GM18502 (cell line): ENCODE results near the gene IQGAP2.
"Not testable (repeated sequence)": the region's sequence is repeated elsewhere in the genome, so short reads cannot be mapped to it uniquely, and the experiment has no call there.

Experiments used
- ATAC-seq: cut with Tn5 transposase; IDR thresholded peaks from one replicate; pipeline ENCODE4 v1.9.1; 2021; ENCODE audit warnings: mild to moderate bottlenecking; ENCODE audit not compliant: unreplicated experiment, poor library complexity

The IQGAP2 gene

DNA sequence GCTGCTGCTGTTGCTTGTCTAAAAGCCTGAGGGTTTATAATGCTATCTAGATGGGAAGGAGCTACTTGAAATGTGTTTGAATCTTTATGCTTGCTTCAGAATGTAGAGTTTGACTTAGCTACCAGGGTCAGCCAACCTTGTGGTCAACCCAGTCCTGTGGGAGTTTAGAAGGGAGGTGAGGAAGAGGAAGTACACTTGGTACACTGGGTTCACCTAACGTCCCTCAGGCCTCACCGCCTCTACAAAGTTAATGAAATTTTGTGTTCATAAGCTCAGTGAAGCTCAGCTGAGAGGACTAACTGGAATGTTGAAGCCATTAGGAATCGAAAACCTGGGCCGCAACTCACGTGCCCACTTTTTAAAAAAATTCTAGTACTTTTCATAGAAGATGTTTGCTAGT lies 10.7 kb downstream of the IQGAP2 start:
- ATAC-seq: no peak

GRCh38 chr5:76414788-76415187 lies 11.7 kb downstream of the IQGAP2 start:
- no peak for ATAC-seq

GRCh38 chr5:76415855-76416254 lies 12.8 kb downstream of the IQGAP2 start:
- no peak for ATAC-seq

DNA sequence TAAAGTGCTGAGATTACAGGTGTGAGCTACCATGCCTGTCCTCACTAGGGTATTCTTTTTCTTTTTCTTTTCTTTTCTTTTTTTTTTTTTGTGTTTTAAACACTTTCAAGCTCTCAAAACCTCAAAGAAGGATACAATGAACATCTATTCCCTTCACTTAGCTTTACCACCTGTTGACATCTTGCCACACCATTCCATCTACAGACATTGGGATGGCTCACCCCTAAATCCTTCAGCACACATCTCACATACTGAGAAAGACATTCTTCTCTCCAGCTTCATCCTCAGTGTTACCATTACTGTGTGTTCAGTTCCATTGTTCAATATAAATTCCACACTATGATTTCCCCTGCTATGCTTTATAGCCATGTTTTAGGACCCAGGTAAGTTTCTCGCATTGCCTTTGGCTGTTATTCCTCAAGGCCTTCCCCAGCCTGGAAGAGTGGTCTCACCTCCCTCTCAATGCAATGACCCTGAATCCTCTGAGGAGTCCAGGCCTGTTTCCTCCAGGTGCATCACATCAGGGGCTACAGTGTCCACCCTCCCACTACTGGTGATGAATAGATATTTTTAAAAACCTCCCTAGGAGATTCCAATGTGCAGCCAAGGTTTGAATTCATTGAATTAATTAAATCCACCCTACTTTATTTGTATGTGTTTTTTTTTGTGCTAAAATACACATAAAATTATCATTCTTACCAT lies 16.7 kb downstream of the IQGAP2 start:
- no peak for ATAC-seq

DNA sequence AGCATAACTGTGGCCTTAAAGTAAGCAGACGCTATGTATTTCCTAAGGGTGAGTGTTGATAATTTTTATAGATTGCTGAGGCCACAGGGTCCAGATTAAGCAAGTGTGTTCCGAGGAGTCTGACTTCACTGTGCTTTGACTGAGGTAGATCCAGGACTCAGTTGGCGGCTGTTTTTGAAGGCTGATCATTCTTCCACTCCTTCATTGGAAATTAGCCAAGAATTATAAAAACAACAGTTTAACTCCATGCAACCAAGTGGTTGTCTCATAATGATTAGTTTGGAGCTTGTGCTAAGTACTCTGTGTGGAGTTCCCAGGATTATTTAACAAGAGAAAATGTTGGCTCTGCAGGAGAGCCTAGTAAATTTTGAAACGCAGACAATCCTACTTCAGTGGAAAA lies 19.1 kb downstream of the IQGAP2 start:
- ATAC-seq: no peak

- ATAC-seq: no peak
Observed at GRCh38 chr5:76422742-76423141, 19.7 kb downstream of the IQGAP2 start.

GRCh38 chr5:76425146-76425545 lies 22.1 kb downstream of the IQGAP2 start:
- no peak for ATAC-seq

DNA sequence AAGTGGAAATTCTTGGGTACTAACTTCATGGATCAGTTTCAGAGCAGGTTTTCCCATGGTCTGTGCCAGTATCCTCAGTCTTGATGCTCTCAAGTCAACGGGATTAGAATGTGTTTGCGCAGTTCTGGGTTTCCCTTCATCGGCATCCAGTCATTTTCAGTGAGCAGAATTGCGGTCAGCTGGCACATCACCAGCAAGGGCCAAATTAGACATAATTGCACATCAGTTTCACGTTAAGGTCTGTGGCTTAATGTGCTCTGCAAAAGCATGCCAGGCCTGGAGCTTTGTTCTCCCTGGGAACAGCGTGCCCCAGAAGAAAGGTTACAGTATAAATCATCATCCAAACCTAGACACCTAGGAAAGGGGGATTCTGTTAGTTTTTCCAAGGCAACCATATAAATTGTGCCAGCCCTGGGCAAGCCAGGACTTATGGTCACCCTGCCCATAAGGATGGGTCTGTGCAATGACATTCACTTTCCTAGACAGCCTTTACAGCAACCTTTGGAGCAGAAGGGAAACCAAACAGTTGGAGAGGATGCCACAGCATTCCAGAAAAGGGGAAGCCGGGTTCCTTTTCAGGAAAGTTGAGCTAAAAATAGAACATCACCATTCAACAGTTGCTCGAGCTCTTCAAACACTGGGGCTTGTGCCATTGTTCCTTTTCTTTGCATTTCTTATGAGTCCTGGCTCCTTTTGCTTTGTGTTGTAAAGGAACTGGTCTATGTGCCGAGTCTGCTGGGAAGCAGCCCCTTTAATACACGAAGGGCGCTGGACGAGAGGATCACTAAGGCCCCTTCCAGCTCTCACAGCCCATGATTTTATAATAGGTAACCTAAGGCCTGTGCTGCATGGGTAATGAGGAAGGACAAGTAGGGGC lies 23.1 kb downstream of the IQGAP2 start:
- no peak for ATAC-seq

DNA sequence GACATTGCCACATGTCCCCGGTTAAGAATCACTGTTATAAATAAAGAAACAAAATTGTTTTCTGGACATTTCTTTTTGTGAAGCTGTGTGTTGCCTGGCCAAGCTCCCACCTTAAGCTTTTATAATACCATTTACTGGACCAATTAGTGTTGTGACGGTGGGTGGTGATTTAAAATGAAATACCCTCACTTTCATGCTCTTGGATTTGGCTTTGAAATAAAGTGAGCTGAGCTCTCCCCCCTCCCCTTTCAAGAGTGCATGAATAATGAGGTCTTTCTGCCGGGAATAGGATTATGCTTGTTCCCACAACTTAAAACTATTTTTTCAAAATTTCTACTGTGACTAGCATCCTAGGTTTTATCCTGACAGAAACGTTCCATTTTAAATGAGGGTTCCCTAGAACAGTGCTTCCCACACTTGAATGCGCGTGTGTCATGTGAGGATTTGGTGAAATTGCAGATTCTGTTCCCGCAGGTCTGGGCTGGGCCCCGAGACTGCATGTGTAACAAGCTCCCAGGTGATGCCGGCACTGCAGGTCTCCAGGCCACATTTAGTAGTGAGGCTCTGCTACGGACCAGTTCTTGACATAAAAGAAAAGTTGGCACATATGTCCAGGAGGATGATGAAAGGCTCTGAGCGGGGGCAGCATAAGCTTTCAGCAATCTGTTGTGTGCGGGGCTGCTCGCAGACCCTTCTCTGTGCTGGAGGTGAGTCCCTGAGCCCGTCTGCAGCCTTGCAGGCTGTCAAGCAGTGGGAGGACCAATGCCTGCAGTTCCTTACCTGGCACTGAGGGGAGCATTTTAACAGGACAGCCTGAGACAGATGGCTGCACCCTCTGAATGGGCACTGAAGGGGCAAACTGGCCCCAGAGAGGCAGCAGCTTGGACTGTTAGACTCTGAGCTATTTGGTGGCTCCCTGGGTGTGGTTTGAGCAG lies 24.4 kb downstream of the IQGAP2 start:
- no peak for ATAC-seq

DNA sequence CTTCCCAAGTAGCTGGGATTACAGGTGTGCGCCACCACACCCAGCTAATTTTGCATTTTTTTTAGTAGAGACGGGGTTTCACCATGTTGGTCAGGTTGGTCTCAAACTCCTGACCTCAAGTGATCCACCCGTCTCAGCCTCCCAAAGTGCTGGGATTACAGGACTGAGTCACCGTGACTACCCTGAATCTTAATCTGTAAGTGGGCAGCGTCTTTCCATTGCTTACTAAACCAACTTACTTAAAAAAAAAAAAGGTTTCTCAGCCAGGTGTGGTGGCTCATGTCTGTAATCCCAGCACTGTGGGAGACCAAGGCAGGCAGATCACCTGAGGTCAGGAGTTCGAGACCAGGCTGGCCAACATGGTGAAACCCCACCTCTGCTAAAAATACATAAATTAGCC lies 25.5 kb downstream of the IQGAP2 start:
- ATAC-seq: not testable (repeated sequence)

DNA sequence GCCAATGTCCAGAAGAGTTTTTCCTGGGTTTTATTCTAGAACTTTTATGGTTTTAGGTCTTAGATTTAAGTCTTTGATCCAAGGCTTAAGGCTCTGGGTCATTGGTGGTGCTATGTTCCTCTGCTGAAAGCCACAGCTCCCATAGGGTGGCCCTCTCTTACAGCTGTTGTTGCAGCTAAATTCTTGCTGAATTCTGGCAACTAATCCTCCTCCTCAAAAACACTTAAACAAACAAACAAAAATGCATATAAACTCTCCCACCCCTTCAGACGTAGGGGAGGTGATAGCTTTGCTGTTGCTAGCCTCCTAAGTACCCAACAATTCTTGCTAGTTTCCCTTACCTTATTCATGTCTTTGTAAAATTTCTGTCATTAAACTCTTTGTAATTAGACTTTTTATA lies 30.2 kb downstream of the IQGAP2 start:
- no peak for ATAC-seq

DNA sequence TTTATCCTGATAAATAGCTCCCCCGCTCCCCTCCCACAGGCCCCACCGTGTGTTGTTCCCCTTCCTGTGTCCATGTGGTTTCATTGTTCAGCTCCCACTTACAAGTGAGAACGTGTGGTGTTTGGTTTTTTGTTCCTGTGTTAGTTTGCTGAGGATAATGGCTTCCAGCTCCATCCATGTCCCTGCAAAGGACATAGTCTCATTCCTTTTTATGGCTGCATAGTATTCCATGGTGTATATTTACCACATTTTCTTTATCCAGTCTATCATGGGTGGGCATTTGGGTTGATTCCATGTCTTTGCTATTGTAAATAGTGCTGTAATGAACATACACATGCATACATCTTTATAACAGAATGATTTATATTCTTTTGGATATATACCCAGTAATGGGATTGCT lies 34.4 kb downstream of the IQGAP2 start:
- ATAC-seq: not testable (repeated sequence)

GRCh38 chr5:76438025-76438424 lies 34.9 kb downstream of the IQGAP2 start:
- no peak for ATAC-seq

DNA sequence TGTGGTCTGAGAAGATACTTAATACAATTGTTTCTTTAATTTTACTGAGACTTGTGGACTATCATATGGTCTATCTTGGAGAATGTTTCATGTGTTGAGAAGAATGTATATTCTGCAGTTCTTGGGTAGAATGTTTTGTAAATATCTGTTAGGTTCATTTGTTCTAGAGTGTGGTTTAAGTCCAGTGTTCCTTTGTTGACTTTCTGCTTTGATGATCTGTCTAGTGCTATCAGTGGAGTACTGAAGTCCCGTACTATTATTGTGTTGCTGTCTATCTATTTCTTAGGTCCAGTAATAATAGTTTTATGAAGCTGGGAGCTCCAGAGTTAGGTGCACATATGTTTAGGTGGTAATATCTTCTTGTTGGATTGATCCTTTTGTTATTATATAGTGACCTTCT lies 36.1 kb downstream of the IQGAP2 start:
- ATAC-seq: no peak

GRCh38 chr5:76439929-76440328 lies 36.8 kb downstream of the IQGAP2 start:
- ATAC-seq: no peak

- ATAC-seq: no peak
Observed at GRCh38 chr5:76441101-76441500, 38.0 kb downstream of the IQGAP2 start.

DNA sequence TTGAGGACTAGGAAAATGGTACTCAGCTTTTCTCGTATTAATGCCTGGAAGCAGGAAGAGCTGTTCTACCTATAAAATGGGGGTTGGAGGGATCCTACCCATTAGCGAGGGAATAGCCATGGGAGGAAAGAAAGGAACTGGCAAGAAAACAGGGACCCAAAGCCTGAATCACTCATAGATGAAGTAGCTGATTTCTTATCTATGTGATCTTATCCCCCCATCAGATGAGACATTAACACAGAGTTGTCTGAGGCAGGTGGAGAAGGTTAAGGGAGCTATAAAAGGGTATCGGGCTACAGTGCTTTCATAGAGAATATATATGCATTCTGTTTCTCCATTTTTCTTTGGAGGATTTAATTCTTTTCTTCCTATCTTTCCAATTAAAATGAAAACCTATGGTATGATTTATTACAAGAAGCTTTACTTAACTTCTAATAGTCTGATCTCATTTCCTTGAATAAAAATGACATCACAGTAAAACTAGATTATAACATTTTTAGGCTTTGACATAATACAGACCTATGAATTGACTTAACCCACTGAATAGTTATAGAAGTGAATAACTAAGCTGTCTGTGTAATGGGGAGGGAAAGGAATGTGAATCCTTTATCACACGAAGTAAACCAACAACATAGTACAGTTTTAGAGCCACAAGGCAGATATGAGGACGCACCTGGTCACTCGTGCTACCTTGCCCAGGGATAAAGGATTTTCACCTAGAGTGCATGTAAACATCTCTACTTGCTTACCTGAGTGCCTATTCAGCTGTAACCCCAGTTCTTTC lies 39.0 kb downstream of the IQGAP2 start:
- no peak for ATAC-seq

DNA sequence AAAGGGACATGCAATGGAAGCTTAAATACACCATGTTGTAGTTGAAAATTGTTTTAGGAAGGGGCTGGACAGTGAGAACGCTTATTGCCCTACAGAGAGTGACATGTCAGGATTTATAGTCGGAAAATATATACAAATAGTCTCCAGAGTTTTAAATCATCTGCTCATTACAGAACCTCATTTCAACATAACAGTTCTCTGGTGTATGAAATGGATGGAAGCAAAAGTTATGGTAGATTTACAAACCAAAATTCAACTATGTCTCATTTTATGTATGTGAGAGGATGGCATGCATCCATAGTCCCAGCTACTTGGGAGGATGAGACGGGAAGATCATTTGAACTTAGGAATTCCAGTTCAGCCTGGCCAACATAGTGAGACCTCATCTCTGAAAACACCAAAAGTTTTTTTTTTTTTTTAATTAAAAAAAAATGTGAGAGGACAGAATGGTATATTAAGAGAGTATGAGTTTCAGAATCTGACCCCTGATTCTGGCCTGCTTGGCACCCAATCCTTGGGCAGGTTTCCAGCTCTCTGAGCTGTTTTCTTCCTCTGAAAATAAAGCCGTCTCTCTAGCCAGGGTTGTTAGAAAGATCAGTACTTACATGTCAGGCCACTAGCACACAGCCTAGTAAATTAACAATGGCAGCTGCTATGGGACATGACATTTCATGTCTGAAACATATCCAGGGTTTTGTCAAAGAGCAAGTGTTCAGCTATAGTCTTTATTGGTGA lies 40.1 kb downstream of the IQGAP2 start:
- ATAC-seq: no peak

GRCh38 chr5:76445063-76445462 lies 42.0 kb downstream of the IQGAP2 start:
- no peak for ATAC-seq
